ENCODE measurements around the gene KANK2.

- TF ChIP-seq CTCF (IDR thresholded peaks at IDR 0.05), result no peak
- TF ChIP-seq POLR2A (IDR thresholded peaks at IDR 0.05), result no peak
These were observed 17.0 kb upstream of the KANK2 start for GRCh38 chr19:11214387-11214786.

All from Peyer's patch (tissue), 4 donors.